Stomach (tissue), 9 donors: ENCODE results near the gene FSTL4. TPM values are rescaled to one million over a fixed set of nuclear protein-coding genes. Genes with fewer than 3 reads are reported as not detected.

Experiments
- DNase-seq, 2 donors: peaks; one replicate each; pipeline versions ENCODE4 v3.0.0 to v3.0.0-alpha.2; 2013 to 2019
- H3K27ac ChIP-seq, 5 donors: fragments of 200-600 bp in 4 of 5; sonication (generic) in 4 of 5; one replicate each; pipeline ENCODE4 v1.5.1; 2013 to 2019; ENCODE audit warnings: mild to moderate bottlenecking in 1 of 5, moderate library complexity in 1 of 5
- H3K27me3 ChIP-seq, 3 donors: fragments of 200-600 bp; sonication (generic); one replicate each; pipeline ENCODE4 v1.5.1; 2017 to 2019; ENCODE audit warnings: mixed run types in 1 of 3
- H3K36me3 ChIP-seq, 4 donors: fragments of 200-600 bp; sonication (generic); 1 replicate in 3 of 4; 2 replicates in 1 of 4; pipeline ENCODE4 v1.5.1; 2016 to 2019
- H3K4me1 ChIP-seq, 4 donors: fragments of 200-600 bp; sonication (generic); one replicate each; pipeline ENCODE4 v1.5.1; 2016 to 2019
- H3K4me3 ChIP-seq, 4 donors: fragments of 200-600 bp; sonication (generic) in 3 of 4; one replicate each; pipeline ENCODE4 v1.5.1; 2016 to 2019; ENCODE audit warnings: mild to moderate bottlenecking in 1 of 4
- H3K9me3 ChIP-seq, 4 donors: fragments of 200-600 bp; sonication (generic); one replicate each; pipeline ENCODE4 v1.5.1; 2016 to 2019
- CTCF ChIP-seq, 7 experiments: fragments of 450-650 bp in 4 of 7; fragments of 200-600 bp in 3 of 7; sonication (generic) in 3 of 7; IDR thresholded peaks; one replicate each; pipeline ENCODE4 v1.5.1; 2016 to 2019; ENCODE audit warnings: antibody characterized with exemption in 7 of 7, control low read depth in 2 of 7, mild to moderate bottlenecking in 1 of 7
- EP300 ChIP-seq: sonication (generic); formaldehyde crosslinking; IDR thresholded peaks from one replicate; pipeline ENCODE4 v1.6.1; 2017; ENCODE audit warnings: antibody characterized with exemption
- POLR2A ChIP-seq, 4 donors: fragments of 450-650 bp; IDR thresholded peaks; one replicate each; pipeline ENCODE4 v1.6.1; 2016; ENCODE audit warnings: antibody characterized with exemption in 4 of 4, control low read depth in 2 of 4, mild to moderate bottlenecking in 1 of 4, moderate library complexity in 1 of 4
- POLR2AphosphoS5 ChIP-seq, 3 donors: sonication (generic); formaldehyde crosslinking; IDR thresholded peaks; one replicate each; pipeline ENCODE4 v1.6.1; 2016; ENCODE audit warnings: antibody characterized with exemption in 3 of 3
- WGBS, 5 donors: extraction: QIAGEN DNeasy Blood & Tissue Kit in 3 of 5; methylation state at CpG; one replicate each; pipeline versions ENCODE4 v1.1.5 to v1.1.7; 2013 to 2018; 5-methylcytosine and 5-hydroxymethylcytosine counted together
- intact Hi-C: fragments of 100-400 bp; cut with DNase I; formaldehyde crosslinking; loops from one replicate; pipeline ENCODE4 v1.15.1; 2023; ENCODE audit warnings: low total_unique reads
- polyA plus RNA-seq, 3 donors: library from polyadenylated mRNA; stranded (reverse); fragments of 200-250 nt; gene quantifications; one replicate each; pipeline ENCODE4 v1.2.3, GENCODE V29; 2013
- total RNA-seq, 5 donors: library from RNA; depleted of rRNA; stranded (reverse); fragments of >200 nt; gene quantifications; one replicate each; pipeline versions ENCODE4 v1.1.0 to v1.2.3, GENCODE V29; 2014 to 2016
- donor health status: healthy with polysubstance abuse.
- donor health status: Bipolar disorder and iron deficiency.
- donor health status: healthy.

FSTL4 gene
- total and polyA plus RNA-seq, 8 donors, result 0.37 to 0.55 TPM; not detected in 6

- Histone ChIP-seq H3K36me3 (no peaks in the 10 kb centered on the region), H3K27ac (no peak overlapping the region), H3K4me1 (no peaks in the 10 kb centered on the region), H3K4me3 (no peak overlapping the region), H3K27me3 (no peaks in the 10 kb centered on the region), H3K9me3 (no peaks in the 10 kb centered on the region)
- 61 to 77% (median 65%) methylated on average over 4 of the region's 4 CpGs for WGBS, 5 donors
- TF ChIP-seq CTCF (IDR thresholded peaks at IDR 0.05), result no peak
- no peak for TF ChIP-seq EP300
- no peak for TF ChIP-seq POLR2A (IDR thresholded peaks at IDR 0.05)
- TF ChIP-seq POLR2AphosphoS5 (IDR thresholded peaks at IDR 0.05), result no peak
- intact Hi-C loops, result no loop called here
- no peak for DNase-seq
Observed at GRCh38 chr5:133456933-133457402, 155.4 kb downstream of the FSTL4 start.

- Histone ChIP-seq H3K9me3 (no peaks in the 10 kb centered on the region), H3K27me3 (no peaks in the 10 kb centered on the region), H3K27ac (no peak overlapping the region), H3K36me3 (no peaks in the 10 kb centered on the region), H3K4me3 (no peak overlapping the region), H3K4me1 (no peaks in the 10 kb centered on the region)
- intact Hi-C loops, result no loop called here
- DNase-seq, result no peak
- TF ChIP-seq POLR2AphosphoS5 (IDR thresholded peaks at IDR 0.05) (no peak), CTCF (IDR thresholded peaks at IDR 0.05) (no peak), EP300 (no peak), POLR2A (IDR thresholded peaks at IDR 0.05) (no peak)
- WGBS, 5 donors, result 85 to 92% (median 88%) methylated on average over 5 of the region's 5 CpGs
Observed at GRCh38 chr5:133455676-133456075, 156.7 kb downstream of the FSTL4 start.

GRCh38 chr5:133454442-133454841, 157.9 kb downstream of the FSTL4 start:
- TF ChIP-seq EP300 (no peak), POLR2A (IDR thresholded peaks at IDR 0.05) (no peak), CTCF (IDR thresholded peaks at IDR 0.05) (no peak), POLR2AphosphoS5 (IDR thresholded peaks at IDR 0.05) (no peak)
- Histone ChIP-seq H3K27me3 (no peaks in the 10 kb centered on the region), H3K36me3 (no peaks in the 10 kb centered on the region), H3K9me3 (no peaks in the 10 kb centered on the region), H3K27ac (no peak overlapping the region), H3K4me3 (no peak overlapping the region), H3K4me1 (no peaks in the 10 kb centered on the region)
- 74 to 82% (median 77%) methylated on average over 9 of the region's 9 CpGs for WGBS, 5 donors
- no peak for DNase-seq
- intact Hi-C loops, result no loop called here

- TF ChIP-seq POLR2A (IDR thresholded peaks at IDR 0.05) (no peak), EP300 (no peak), CTCF (IDR thresholded peaks at IDR 0.05) (no peak), POLR2AphosphoS5 (IDR thresholded peaks at IDR 0.05) (no peak)
- Histone ChIP-seq H3K27ac (no peak overlapping the region), H3K4me1 (no peaks in the 10 kb centered on the region), H3K36me3 (no peaks in the 10 kb centered on the region), H3K27me3 (no peaks in the 10 kb centered on the region), H3K4me3 (no peak overlapping the region), H3K9me3 (no peaks in the 10 kb centered on the region)
- DNase-seq, result no peak
- 41 to 56% (median 43%) methylated on average over 2 of the region's 2 CpGs for WGBS, 5 donors
- intact Hi-C loops, result no loop called here
Observed at GRCh38 chr5:133453831-133454230, 158.5 kb downstream of the FSTL4 start.
